Neutrophil (primary cell): ENCODE measurements around the gene MYOM1.

Experiments used
- H3K27ac ChIP-seq: fragments of 200-600 bp; sonication (generic); 2 replicates; pipeline ENCODE4 v1.5.1; 2016; ENCODE audit warnings: mild to moderate bottlenecking, moderate library complexity
- H3K27me3 ChIP-seq: fragments of 200-600 bp; sonication (generic); 2 replicates; pipeline ENCODE4 v1.6.0; 2016; ENCODE audit warnings: mild to moderate bottlenecking
- H3K36me3 ChIP-seq: fragments of 200-600 bp; sonication (generic); 2 replicates; pipeline ENCODE4 v1.5.1; 2017
- H3K4me1 ChIP-seq, 2 experiments: fragments of 200-600 bp in 1 of 2; sonication (generic) in 1 of 2; 1 replicate in 1 of 2; 2 replicates in 1 of 2; pipeline versions ENCODE4 v1.5.1 to v1.6.1; 2013 to 2016; ENCODE audit warnings: low read depth in 1 of 2, low read length in 1 of 2, mild to moderate bottlenecking in 1 of 2, moderate library complexity in 1 of 2; ENCODE audit not compliant: control insufficient read depth in 1 of 2, insufficient read depth in 1 of 2
- H3K4me3 ChIP-seq, 2 experiments: fragments of 200-600 bp in 1 of 2; sonication (generic) in 1 of 2; 1 replicate in 1 of 2; 2 replicates in 1 of 2; pipeline ENCODE4 v1.5.1; 2013 to 2016; ENCODE audit warnings: low read depth in 1 of 2, low read length in 1 of 2, mild to moderate bottlenecking in 1 of 2, moderate library complexity in 1 of 2
- H3K9me3 ChIP-seq: fragments of 200-600 bp; sonication (generic); 2 replicates; pipeline ENCODE4 v1.5.1; 2016
- TF ChIP-seq, protein P1 (sequence below): fragments of 200-600 bp; sonication (generic); IDR thresholded peaks from 2 replicates; pipeline ENCODE4 v1.5.1; 2016; ENCODE audit warnings: antibody characterized with exemption

The MYOM1 gene

DNA sequence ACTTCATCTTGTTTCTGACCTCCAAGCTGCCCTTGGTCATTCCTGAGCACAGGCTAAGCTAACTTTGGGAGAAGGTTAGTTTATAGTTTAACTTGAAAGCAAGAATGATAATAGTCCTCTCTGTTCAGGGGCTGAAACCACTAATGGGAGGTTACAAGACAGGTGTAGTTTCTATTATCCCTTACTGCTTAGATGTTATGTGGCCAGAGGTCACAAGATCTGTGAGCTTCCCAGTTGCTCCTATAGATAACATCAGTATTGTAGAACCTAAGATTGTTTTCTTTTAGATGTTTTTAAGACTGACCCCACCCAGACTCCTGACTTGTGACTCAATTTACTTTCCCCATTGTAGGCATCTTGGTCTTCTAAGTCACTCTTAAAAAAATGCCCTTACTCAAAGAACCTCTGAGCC, 112.0 kb downstream of the MYOM1 start:
- TF ChIP-seq, protein P1, sequence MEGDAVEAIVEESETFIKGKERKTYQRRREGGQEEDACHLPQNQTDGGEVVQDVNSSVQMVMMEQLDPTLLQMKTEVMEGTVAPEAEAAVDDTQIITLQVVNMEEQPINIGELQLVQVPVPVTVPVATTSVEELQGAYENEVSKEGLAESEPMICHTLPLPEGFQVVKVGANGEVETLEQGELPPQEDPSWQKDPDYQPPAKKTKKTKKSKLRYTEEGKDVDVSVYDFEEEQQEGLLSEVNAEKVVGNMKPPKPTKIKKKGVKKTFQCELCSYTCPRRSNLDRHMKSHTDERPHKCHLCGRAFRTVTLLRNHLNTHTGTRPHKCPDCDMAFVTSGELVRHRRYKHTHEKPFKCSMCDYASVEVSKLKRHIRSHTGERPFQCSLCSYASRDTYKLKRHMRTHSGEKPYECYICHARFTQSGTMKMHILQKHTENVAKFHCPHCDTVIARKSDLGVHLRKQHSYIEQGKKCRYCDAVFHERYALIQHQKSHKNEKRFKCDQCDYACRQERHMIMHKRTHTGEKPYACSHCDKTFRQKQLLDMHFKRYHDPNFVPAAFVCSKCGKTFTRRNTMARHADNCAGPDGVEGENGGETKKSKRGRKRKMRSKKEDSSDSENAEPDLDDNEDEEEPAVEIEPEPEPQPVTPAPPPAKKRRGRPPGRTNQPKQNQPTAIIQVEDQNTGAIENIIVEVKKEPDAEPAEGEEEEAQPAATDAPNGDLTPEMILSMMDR, result no peak
- Histone ChIP-seq H3K27me3 (no peaks in the 10 kb centered on the region), H3K4me1 (no peaks in the 10 kb centered on the region), H3K27ac (no peak overlapping the region), H3K36me3 (no peaks in the 10 kb centered on the region), H3K4me3 (no peak overlapping the region), H3K9me3 (no peaks in the 10 kb centered on the region)

DNA sequence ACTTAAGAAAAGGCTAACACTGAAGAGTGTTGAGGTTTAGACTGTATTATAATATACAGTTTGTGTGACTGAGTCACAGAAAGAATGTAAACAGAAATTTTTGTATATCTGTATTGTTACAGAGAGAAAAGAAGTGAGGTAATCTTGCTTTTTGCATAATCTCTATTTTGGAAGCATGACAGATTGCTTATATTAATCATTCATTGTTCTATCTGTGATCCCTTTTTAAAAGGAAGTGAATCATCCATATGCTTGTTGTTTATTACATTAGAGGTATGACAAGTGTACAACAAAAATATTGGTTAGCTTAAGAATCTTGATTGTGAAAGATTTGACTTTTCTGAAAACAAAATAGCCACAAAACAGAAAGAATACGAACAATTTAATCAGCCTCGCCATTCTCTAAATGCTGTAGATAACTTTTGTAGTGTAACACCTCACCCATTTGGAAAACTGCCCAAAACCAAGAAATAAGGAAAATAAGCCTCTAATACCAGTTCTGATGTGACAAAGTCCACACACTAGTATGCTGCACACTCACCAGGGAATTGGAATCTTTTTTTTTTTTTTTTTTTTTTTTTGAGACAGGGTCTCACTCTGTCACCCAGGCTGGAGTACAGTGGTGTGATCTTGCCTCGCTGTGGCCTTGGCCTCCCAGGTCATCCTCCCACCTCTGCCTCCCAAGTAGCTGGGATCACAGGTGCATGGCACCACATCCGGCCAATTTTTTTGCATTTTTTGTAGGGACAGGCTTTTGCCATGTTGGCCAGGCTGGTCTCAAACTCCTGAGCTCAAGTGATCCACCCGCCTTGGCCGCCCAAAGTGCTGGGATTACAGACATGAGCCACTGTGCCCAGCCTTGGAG, 115.3 kb downstream of the MYOM1 start:
- TF ChIP-seq, protein P1, result no peak
- H3K27me3 ChIP-seq, result no peaks in the 10 kb centered on the region
- no peak overlapping the region for H3K4me3 ChIP-seq
- H3K36me3 ChIP-seq, result no peaks in the 10 kb centered on the region
- no peaks in the 10 kb centered on the region for H3K4me1 ChIP-seq
- no peaks in the 10 kb centered on the region for H3K9me3 ChIP-seq
- no peak overlapping the region for H3K27ac ChIP-seq

DNA sequence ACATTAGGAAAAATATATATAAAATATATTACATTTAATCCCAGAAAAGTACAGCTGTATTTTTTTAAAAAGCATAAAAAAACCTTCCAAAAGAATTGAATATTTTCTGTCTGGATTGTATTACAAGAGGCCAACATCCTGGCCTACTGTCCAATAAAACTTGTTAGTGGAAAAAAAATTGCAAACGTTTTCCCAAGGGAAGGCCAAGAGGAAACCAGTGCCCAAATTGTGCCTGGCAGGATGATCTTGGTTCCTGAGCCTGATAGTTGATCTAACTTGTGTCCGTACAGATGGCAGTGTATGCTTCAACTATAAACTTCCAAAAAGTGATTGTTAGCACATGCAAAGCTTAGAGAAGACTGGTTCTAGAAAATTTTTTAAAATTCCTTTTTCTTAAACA, 116.2 kb downstream of the MYOM1 start:
- H3K4me1 ChIP-seq, result no peaks in the 10 kb centered on the region
- TF ChIP-seq, protein P1, result no peak
- H3K27ac ChIP-seq, result no peak overlapping the region

DNA sequence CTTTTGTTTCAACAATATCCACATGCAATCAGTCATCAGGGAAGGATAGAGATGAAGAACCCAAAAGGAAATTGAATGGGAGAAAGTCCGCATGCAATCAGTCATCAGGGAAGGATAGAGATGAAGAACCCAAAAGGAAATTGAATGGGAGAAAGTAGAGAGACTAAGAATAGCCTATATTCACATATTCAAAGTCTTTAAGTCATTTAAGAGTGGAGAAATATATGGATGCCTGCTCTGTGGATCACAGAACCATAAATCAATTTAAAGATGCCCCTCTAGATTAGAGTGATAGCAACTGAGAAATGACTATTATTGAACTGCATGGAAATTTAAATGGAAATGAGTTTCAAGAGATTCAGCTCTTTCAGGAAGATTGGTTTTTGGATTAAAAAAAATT, 116.8 kb downstream of the MYOM1 start:
- TF ChIP-seq, protein P1, result no peak
- Histone ChIP-seq H3K4me3 (no peak overlapping the region), H3K4me1 (no peaks in the 10 kb centered on the region), H3K9me3 (no peaks in the 10 kb centered on the region), H3K27me3 (no peaks in the 10 kb centered on the region), H3K36me3 (no peaks in the 10 kb centered on the region), H3K27ac (no peak overlapping the region)

More for the DNA sequence above, 116.2 kb downstream of the MYOM1 start:
- Histone ChIP-seq H3K36me3 (no peaks in the 10 kb centered on the region), H3K9me3 (no peaks in the 10 kb centered on the region), H3K27me3 (no peaks in the 10 kb centered on the region), H3K4me3 (no peak overlapping the region)

DNA sequence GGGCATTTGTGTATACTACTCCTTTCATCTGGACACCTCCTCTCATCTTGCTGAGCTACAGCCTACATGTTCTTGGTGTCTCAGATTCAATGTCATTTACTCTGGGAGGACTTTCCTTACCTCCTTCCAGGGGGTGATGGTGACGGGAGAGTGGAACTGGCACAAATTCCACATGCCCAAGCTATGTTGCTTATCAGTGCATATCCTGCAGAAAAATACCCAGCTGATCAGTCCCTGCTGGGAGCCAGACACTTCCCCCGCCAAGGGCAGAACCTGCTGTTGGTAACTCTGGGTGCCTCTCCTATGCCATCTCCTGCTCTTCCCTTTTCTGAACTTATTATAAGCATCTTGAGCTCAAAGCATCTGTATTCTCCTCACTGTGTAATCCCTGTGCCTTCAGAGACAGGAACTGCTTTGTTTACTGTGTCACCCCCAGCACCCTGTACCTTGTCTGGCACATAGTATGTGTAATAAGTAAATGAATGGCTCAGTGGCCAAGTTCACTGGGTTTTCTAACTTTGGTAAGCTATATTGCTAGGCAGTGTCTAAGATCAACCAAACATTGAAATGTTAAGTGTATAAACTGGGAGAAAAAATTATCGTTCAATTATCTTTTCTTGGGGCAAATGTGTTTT, 119.2 kb downstream of the MYOM1 start:
- H3K27ac ChIP-seq, result no peak overlapping the region
- TF ChIP-seq, protein P1, result no peak
- no peaks in the 10 kb centered on the region for H3K27me3 ChIP-seq
- peaks cover 3 to 11% of the 10 kb centered on the region in 2 experiments for H3K4me1 ChIP-seq
- no peaks in the 10 kb centered on the region for H3K36me3 ChIP-seq
- no peak overlapping the region for H3K4me3 ChIP-seq
- no peaks in the 10 kb centered on the region for H3K9me3 ChIP-seq
